Measurements from ENCODE around the gene PRSS2.

The PRSS2 gene

GRCh38 chr7:142800699-142801260 lies 30.0 kb downstream of the PRSS2 start:
- no peak for DNase-seq (ENCODE audit: extremely low spot score)
- ChIA-PET POLR2A (no interaction called here), CTCF (interaction anchor here (0.8 to 17.7 kb wide), 4 partner anchors 9 to 88 kb away, joined by 3 to 316 read pairs (median 86); no protein-coding TSS in a partner anchor)
- TF ChIP-seq, protein P1, sequence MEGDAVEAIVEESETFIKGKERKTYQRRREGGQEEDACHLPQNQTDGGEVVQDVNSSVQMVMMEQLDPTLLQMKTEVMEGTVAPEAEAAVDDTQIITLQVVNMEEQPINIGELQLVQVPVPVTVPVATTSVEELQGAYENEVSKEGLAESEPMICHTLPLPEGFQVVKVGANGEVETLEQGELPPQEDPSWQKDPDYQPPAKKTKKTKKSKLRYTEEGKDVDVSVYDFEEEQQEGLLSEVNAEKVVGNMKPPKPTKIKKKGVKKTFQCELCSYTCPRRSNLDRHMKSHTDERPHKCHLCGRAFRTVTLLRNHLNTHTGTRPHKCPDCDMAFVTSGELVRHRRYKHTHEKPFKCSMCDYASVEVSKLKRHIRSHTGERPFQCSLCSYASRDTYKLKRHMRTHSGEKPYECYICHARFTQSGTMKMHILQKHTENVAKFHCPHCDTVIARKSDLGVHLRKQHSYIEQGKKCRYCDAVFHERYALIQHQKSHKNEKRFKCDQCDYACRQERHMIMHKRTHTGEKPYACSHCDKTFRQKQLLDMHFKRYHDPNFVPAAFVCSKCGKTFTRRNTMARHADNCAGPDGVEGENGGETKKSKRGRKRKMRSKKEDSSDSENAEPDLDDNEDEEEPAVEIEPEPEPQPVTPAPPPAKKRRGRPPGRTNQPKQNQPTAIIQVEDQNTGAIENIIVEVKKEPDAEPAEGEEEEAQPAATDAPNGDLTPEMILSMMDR (IDR thresholded peaks at IDR 0.05; ENCODE audit: control extremely low read depth, extremely low read depth, low read depth, missing control alignments): no peak

GRCh38 chr7:142801601-142802295 lies 31.0 kb downstream of the PRSS2 start:
- TF ChIP-seq, protein P1 (IDR thresholded peaks at IDR 0.05; ENCODE audit: control extremely low read depth, extremely low read depth, low read depth, missing control alignments): no peak
- no peak for DNase-seq (ENCODE audit: extremely low spot score)
- CTCF ChIA-PET: interaction anchor here (0.8 to 17.7 kb wide), 4 partner anchors 8 to 89 kb away, joined by 3 to 316 read pairs (median 72); no protein-coding TSS in a partner anchor
- POLR2A ChIA-PET: no interaction called here

GRCh38 chr7:142802301-142802700 lies 31.5 kb downstream of the PRSS2 start:
- TF ChIP-seq, protein P1 (IDR thresholded peaks at IDR 0.05; ENCODE audit: control extremely low read depth, extremely low read depth, low read depth, missing control alignments): no peak
- no peak for DNase-seq (ENCODE audit: extremely low spot score)
- ChIA-PET CTCF (interaction anchor here (1.1 to 17.7 kb wide), 2 partner anchors 8 to 20 kb away, joined by 3 to 316 read pairs; no protein-coding TSS in a partner anchor), POLR2A (no interaction called here)

- TF ChIP-seq, protein P1 (IDR thresholded peaks at IDR 0.05; ENCODE audit: control extremely low read depth, extremely low read depth, low read depth, missing control alignments): no peak
- DNase-seq (ENCODE audit: extremely low spot score): no peak
- ChIA-PET CTCF (interaction anchor here (1.4 to 2.0 kb wide), 2 partner anchors 11 to 21 kb away, joined by 3 to 7 read pairs; no protein-coding TSS in a partner anchor), POLR2A (no interaction called here)
Measured at GRCh38 chr7:142803901-142804300, 33.1 kb downstream of the PRSS2 start.

GRCh38 chr7:142804728-142805207 lies 34.0 kb downstream of the PRSS2 start:
- no peak for DNase-seq (ENCODE audit: extremely low spot score)
- TF ChIP-seq, protein P1 (IDR thresholded peaks at IDR 0.05; ENCODE audit: control extremely low read depth, extremely low read depth, low read depth, missing control alignments): no peak
- ChIA-PET CTCF (interaction anchor here (1.4 to 10.1 kb wide), 3 partner anchors 10 to 21 kb away, joined by 3 to 316 read pairs (median 7); no protein-coding TSS in a partner anchor), POLR2A (no interaction called here)

DNA sequence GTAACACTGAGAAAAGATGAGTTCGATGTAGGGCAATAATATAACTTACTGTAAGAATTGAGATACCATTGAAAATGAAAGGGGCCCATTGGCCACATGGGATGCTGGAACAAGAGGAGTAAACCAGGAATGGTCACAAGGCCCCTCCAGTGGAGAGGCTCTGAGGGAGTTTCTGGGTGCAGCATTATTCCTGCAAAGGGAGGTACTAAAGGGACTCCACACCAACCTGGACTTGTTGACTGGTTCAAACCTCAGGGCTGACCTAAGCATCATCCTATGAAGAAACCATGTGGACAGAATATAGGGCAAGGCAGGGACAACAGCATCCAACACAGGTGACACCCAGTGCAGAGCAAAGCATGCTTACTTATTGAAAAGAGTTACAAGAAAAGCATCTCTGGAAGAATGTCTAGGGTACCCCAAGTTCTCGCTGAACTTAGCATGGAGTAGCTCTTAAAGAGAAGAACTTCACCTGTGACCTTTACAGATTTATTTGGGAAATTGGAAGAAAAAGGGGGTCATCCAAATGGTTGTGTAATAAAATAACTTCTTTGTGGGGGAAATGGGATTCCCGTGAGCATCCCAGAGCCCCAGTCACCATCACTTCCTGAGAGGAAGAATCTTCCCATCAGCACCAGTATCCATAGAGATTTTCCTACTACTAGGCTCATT lies 34.7 kb downstream of the PRSS2 start:
- TF ChIP-seq, protein P1 (IDR thresholded peaks at IDR 0.05; ENCODE audit: control extremely low read depth, extremely low read depth, low read depth, missing control alignments): no peak
- no peak for DNase-seq (ENCODE audit: extremely low spot score)
- ChIA-PET POLR2A (interaction anchor here (0.8 kb wide), 1 partner anchor 22 kb away, joined by 3 read pairs; no protein-coding TSS in a partner anchor), CTCF (interaction anchor here (2.0 to 10.9 kb wide), 4 partner anchors 11 to 172 kb away, joined by 7 to 316 read pairs (median 166); no protein-coding TSS in a partner anchor)
